Cardiac fibroblast (primary cell): ENCODE data around the gene TXNDC16.

Experiments
- DNase-seq, 2 donors: peaks; one replicate each; pipeline versions ENCODE4 v3.0.0 to v3.0.0-alpha.2; 2010; ENCODE audit warnings: low read depth in 2 of 2
- H3K4me3 ChIP-seq, 2 donors: replicated peaks in 1 of 2; 1 replicate in 1 of 2; 2 replicates in 1 of 2; pipeline ENCODE4 v1.5.1; 2011; ENCODE audit warnings: low read depth in 2 of 2, low read length in 2 of 2, mild to moderate bottlenecking in 2 of 2, moderate library complexity in 1 of 2
- TF ChIP-seq, protein P1 (sequence below): IDR thresholded peaks from one replicate; pipeline ENCODE4 v1.5.1; 2011; ENCODE audit warnings: low read depth, mild to moderate bottlenecking, low read length, inconsistent platforms

The TXNDC16 gene, protein sequence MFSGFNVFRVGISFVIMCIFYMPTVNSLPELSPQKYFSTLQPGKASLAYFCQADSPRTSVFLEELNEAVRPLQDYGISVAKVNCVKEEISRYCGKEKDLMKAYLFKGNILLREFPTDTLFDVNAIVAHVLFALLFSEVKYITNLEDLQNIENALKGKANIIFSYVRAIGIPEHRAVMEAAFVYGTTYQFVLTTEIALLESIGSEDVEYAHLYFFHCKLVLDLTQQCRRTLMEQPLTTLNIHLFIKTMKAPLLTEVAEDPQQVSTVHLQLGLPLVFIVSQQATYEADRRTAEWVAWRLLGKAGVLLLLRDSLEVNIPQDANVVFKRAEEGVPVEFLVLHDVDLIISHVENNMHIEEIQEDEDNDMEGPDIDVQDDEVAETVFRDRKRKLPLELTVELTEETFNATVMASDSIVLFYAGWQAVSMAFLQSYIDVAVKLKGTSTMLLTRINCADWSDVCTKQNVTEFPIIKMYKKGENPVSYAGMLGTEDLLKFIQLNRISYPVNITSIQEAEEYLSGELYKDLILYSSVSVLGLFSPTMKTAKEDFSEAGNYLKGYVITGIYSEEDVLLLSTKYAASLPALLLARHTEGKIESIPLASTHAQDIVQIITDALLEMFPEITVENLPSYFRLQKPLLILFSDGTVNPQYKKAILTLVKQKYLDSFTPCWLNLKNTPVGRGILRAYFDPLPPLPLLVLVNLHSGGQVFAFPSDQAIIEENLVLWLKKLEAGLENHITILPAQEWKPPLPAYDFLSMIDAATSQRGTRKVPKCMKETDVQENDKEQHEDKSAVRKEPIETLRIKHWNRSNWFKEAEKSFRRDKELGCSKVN

DNA sequence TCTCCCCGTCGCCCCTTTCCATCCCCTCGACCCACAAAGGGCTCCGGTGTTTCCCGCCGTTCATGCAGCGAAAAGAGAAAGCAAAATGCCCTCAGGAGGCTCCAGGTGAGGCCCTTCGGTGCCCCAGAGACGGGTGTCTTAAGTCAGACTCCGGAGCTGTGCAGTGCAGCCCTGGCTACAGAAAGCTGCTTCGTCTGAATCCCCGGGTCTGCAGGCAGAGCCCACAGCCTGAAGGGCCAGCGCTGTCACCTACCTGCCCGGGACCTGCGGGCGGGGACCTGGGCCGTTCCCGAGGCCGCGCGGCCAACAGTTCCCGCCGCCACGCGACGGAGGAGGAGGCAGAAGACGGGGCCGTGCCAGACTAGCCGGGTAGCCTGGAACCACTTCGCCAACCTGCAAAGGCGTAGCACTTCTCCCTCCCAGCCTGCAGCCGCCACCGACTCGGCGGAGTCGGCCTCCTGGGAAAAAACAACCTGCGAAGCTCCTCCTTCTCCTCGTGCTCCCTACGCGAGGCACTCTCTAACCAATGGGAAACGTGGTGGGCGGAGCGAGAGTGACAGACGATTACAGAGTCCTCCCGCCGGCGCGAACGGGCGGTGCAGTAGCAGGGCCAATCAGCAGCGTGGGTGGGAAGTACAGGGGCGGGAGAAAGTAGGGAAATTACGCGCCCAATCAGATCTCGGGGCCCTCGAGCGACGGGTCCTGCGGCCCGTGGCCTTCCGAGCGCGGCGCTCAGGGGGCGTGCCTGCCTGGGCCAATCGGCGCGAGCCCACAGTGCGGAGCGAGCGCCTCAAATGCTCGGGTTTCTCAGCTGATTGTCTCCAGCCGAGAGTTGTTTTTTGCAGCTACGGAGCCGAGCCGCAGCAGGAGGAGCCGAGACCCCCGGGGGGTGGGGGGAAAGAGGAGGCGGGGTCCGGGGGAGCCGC is at the start of gene TXNDC16, which contains the start of gene GPR137C:
Gene TXNDC16 (minus strand): TSS at position 443 of the 926 bp plus-strand sequence. CDS start 8,948 bp downstream, outside the sequence.
Gene GPR137C (plus strand): TSS at position 774 of the 926 bp plus-strand sequence. CDS start 312 bp downstream, outside the sequence.
- TF ChIP-seq, protein P1, sequence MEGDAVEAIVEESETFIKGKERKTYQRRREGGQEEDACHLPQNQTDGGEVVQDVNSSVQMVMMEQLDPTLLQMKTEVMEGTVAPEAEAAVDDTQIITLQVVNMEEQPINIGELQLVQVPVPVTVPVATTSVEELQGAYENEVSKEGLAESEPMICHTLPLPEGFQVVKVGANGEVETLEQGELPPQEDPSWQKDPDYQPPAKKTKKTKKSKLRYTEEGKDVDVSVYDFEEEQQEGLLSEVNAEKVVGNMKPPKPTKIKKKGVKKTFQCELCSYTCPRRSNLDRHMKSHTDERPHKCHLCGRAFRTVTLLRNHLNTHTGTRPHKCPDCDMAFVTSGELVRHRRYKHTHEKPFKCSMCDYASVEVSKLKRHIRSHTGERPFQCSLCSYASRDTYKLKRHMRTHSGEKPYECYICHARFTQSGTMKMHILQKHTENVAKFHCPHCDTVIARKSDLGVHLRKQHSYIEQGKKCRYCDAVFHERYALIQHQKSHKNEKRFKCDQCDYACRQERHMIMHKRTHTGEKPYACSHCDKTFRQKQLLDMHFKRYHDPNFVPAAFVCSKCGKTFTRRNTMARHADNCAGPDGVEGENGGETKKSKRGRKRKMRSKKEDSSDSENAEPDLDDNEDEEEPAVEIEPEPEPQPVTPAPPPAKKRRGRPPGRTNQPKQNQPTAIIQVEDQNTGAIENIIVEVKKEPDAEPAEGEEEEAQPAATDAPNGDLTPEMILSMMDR: no peak
- peak within 1 kb of the TSS; percentile 89 to 94 for H3K4me3 ChIP-seq
- peak; percentile 99 for DNase-seq

DNA sequence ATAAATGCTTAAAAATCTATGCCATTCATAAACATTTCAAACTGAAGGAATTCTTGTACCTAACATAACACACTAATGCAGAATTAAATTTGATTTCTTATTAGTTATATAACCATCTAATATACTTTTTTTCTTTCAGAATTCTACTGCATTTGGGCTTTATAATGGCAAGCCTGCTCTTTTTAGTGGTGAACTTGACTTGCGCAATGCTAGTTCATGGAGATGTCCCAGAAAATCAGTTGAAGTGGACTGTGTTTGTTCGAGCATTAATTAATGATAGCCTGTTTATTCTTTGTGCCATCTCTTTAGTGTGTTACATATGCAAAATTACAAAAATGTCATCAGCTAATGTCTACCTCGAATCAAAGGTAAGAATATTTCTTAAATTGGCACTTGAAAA is 47.7 kb upstream of the TXNDC16 start:
- TF ChIP-seq, protein P1: no peak
- no peak overlapping the region for H3K4me3 ChIP-seq
- DNase-seq: no peak

DNA sequence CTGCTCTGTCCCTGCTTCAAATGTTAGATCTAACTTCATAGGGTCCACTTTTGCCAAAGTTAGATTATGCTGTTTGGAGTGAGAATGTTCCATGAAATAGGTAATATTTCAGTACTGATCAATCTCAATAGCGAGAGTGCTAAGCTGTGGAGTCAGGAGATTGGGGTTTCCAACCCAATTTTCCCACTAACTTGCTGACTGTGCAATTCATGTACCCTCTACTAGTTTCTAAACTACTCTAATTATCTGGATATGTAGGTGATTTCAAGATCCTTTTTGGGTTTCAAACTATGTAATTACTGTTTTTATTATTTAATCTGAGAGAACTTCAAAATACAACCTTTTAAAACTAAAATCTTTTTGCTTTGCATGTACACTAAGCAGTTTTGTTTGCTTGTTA is 46.3 kb upstream of the TXNDC16 start:
- TF ChIP-seq, protein P1: no peak
- no peak overlapping the region for H3K4me3 ChIP-seq
- DNase-seq: no peak

DNA sequence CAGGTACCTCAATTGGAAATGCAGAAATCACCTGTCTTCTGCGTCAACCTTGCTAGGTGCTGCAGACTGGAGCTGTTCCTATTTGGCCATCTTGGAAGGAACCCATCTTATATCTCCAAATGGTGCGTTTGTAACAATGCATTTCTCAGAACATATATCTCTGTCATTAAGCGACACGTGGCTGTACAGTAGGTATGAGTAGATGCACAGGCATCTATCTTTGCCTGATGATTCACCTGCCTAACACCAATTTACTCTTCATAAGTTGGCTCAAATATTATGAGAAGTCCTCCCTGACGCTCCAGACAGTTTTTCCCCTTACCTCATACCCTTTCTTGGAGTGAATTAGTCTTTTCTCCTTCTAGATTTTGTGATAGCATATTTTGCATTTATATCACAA is 44.6 kb upstream of the TXNDC16 start:
- H3K4me3 ChIP-seq: no peak overlapping the region
- TF ChIP-seq, protein P1: no peak
- DNase-seq: no peak

DNA sequence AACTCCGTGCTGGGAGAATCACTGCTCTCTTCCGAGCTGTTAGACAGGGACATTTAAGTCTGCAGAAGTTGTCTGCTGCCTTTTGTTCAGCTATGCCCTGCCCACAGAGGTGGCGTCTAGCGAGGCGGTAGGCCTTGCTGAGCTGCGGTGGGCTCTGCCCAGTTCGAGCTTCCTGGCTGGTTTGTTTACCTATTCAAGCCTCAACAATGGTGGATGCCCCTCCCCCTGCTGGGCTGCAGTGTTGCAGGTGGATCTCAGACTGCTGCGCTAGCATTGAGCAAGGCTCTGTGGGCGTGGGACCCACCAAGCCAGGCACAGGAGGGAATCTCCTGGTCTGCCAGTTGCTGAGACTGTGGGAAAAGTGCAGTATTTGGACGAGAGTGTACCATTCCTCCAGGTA is 44.0 kb upstream of the TXNDC16 start:
- TF ChIP-seq, protein P1: no peak
- no peak for DNase-seq
- no peak overlapping the region for H3K4me3 ChIP-seq

DNA sequence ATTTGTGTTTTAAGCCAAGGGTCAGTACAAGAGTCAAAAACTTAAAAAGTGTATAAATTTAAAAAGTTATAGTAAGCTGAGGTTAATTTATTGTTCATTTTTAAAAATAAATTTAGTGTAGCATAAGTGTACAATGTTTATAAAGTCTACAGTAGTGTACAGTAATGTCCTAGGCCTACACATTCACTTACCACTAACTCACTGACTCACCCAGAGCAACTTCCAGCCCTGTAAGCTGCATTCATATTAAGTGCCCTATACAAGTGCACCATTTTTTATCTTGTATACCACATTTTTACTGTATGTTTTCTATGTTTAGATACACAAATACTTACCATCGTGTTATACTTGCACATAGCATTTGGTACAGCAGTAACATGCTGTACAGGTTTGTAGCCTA is 38.0 kb upstream of the TXNDC16 start:
- no peak for DNase-seq
- TF ChIP-seq, protein P1: no peak
- H3K4me3 ChIP-seq: no peak overlapping the region
